Activated CD4-positive, alpha-beta T cell treated with anti-CD3 and anti-CD28 coated beads for 1 hour (primary cell): ENCODE data around the gene TAF9.
"Not testable (repeated sequence)": the region's sequence is repeated elsewhere in the genome, so short reads cannot be mapped to it uniquely, and the experiment has no call there.

Experiments
- DNase-seq: peaks from one replicate; pipeline ENCODE4 v3.0.0-alpha.2; 2020

Gene TAF9

DNA sequence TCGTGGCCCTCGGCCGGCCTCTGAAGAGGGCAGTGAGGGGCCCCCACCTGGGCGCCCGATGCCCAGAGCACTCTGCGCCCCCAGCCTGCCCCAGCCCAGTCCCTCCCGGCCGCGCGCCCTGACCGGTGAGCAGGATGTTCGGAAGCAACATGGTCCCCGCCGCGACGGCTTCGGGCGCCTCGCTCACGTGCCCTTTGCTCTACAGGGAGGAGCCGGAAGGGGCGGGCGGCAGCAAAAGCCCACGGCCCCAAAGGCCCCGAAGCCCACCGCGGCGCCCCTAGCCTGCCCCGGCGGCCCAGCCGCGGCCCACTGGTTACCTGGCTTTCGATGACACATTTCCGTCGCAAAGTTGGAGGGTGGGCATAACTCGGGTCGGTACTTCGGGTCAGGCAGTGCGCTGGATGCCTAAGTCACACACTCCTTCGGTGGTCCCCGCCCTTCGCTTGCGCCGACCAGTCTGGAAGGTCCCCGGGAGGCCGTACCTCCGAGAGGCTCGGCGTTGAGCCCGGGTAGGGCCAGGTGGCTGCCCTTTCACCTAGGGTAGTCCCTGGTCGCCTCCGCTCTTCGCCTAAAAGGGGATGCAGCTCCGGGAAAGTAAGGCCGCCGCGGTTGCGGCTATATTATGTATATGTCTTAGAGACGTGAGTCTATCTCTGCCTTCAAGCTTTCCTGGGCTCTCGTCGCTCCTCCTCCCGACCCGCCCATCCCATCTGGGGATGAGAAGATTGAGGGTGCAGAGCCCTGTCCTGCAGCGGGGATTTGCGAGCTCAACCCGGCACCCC, at the start of gene TAF9, which contains the start of the genes AK6 and RAD17:
TAF9 (minus strand) TSS at position 181 of the 782 bp plus-strand sequence. CDS start 3,783 bp downstream, outside the sequence.
AK6 (minus strand) TSS at position 181 of the 782 bp plus-strand sequence; CDS start at position 151, 30 bp downstream.
RAD17 (plus strand) TSS at position 479 of the 782 bp plus-strand sequence. CDS start 2,391 bp downstream, outside the sequence.
- peak; percentile 84 for DNase-seq

- no peak for DNase-seq
Measured at GRCh38 chr5:69418554-69418953, 49.2 kb upstream of the TAF9 start.

DNA sequence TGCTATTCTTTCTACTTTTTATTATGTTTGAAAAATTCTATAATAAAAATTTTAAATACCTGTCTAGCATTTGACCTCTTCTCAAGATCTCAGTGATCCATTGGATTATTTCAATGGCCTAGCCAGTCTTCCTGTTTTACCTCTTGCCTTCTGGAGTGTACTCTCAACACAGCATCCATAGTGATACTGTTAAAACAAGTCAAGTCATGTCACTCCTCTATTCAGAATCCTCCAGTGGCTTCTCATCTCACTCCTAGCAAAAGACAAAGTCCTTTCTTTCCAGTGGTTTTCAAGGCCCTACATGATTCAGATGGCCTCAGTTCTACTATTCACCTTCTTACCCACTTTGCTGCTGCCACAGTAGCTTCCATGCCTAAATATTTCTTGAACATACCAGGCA, 47.4 kb upstream of the TAF9 start:
- no peak for DNase-seq

DNA sequence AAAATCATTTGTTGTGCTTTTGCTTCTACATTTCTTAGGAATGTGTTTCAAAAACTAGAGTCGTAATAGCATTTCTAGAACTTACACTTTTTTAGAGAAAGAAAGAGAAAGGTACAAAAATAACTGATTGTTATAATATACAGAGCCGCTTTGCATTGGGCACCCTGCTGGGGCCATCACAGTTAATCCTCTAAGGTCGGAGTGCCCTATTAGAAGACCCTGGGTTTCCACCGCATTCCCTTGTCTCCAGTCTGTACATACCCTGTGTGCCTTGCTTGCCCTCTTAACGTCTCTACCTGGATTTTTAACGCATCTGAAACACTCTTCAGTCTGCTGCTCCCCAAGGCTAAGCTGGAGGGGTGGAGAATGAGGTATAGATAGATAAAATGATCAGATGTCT, 46.9 kb upstream of the TAF9 start:
- DNase-seq, result no peak

DNA sequence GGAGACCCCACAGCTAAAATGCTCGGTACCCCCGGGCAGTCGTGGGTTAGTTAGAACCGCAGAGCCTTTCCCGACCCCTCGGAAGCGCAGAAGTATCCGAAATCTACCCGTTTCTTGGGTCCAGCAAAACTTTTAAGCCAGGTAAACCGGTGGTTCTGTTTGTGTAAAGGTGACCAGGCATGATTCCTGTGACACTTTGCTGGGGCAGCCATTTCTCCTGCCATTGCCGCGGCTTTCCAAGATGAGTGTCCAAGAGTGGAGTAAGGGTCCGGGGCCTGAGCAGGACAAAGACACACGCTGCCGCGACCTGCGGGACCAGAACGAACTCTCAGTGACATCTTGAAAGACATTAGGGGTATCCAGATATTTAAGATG, 46.3 kb upstream of the TAF9 start:
- DNase-seq, result no peak

DNA sequence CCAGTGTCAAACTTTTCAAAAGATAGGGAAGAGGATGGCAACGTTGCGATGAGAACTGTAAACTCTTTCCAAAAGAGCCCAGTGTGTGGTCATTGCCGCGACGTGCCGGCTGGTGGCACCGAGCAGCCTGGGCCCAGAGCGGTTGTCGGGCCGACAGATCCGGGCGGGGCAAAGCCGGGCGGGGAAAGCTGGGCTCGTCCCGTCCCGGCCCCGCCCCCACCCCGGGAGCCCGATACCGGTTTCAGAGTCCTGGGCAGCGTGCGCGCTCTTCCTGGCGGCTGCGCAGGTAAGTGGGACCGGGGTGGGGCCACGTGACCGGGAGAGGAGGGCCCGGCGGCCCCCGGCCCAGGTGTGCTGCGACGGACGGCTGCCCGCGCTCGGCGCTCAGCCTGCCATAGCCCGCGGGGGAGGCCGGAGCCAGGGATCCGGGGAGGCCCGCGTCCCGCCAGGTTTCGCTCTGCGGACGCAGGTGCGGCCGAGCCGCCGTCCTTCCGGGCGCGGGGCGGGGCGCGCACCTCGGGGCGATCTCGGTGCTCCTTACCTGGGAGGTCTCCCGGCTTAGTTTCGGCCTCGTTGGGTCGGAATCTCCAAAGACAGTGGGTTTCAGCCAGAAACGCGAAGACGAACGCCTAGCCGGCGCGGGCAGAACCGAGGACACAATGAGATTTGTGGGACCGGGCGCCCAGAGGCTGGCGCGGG, 45.7 kb upstream of the TAF9 start, which contains the start of gene MARVELD2:
MARVELD2 (plus strand) TSS at position 232 of the 699 bp plus-strand sequence. CDS start 4,270 bp downstream, outside the sequence.
- peak; percentile 30 for DNase-seq

GRCh38 chr5:69404659-69405330, 35.5 kb upstream of the TAF9 start:
- DNase-seq, result no peak

GRCh38 chr5:69378376-69378775, 9.1 kb upstream of the TAF9 start:
- DNase-seq, result no peak

DNA sequence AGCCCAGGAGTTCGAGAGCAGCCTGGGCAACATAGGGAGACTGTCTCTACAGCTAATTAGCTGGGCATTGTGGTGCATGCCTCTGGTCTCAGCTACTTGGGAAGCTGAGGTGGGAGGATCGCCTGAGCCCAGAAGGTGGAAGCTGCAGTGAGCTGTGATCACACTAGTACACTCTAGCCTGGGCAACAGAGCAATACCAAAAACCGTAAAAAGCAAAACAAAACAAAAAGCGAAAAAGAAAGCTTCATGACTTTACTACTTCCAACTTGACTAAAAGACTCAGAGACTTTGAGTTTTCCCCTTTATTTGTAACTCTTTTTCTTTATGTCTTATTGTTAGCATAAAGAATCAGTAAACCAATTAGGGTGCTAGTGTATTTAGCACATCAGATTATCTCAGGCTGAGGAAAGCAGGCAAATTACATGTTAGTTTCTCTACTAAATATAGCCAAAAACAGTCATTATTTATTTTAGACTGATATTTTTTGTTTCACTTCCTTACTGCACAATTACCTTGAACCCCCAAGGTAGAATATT, 5.7 kb upstream of the TAF9 start:
- no peak for DNase-seq

DNA sequence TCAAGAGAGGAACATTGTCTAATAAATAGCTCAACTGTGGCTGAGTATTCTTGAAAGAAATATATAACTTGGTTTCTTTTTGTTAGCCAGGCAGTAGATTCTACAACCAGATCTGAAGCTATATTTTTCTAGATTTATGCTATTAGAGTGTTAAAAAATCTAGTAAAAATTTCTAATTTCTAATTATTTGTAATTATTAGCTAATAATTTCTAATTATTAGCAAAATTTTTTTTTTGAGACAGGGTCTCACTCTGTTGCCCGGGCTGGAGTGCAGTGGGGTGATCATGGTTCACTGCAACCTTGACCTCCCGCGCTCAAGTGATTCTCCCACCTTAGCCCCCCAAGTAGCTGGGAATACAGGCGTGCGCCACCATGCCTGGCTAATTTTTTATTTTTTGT, 3.1 kb upstream of the TAF9 start:
- no peak for DNase-seq

DNA sequence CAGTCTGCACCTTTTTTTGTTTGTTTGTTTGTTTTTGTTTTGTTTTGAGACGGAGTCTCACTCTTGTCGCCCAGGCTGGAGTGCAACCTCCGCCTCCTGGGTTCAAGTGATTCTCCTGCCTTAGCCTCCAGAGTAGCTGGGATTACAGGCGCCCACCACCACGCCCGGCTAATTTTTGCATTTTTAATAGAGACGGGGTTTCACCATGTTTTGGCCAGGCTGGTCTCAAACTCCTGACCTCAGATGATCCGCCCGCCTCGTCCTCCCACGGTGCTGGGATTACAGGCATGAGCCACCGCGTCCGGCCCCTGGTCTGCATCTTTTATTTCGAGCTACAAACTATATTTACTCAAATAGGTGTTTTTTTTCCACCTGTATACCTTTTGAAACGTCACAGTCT, 1.0 kb upstream of the TAF9 start:
- DNase-seq, result not testable (repeated sequence)

- no peak for DNase-seq
Measured at GRCh38 chr5:69368458-69369339, 621 bp downstream of the TAF9 start.

GRCh38 chr5:69367697-69368279, 1.5 kb downstream of the TAF9 start:
- no peak for DNase-seq

DNA sequence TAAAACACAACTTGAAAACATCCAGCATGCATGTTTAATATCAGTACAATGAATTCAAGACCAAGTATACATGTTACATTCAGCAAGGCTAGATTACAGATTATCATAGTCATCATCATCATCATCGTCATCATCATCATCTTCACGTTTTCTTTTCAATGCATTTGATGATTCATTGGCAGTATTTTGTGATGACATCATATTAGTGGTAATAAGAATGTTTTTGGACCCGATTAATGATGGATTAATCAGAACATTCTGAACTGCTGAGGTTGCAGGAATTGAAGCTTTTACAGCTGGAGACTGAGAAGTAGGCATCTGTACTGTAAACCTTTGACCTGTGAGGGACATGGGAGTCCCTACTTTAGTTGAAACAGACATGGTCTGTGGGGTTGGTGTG, 4.5 kb downstream of the TAF9 start:
- DNase-seq, result no peak

GRCh38 chr5:69364414-69364813, 4.9 kb downstream of the TAF9 start:
- no peak for DNase-seq

- DNase-seq, result no peak
Measured at GRCh38 chr5:69360442-69360841, 8.9 kb downstream of the TAF9 start.

DNA sequence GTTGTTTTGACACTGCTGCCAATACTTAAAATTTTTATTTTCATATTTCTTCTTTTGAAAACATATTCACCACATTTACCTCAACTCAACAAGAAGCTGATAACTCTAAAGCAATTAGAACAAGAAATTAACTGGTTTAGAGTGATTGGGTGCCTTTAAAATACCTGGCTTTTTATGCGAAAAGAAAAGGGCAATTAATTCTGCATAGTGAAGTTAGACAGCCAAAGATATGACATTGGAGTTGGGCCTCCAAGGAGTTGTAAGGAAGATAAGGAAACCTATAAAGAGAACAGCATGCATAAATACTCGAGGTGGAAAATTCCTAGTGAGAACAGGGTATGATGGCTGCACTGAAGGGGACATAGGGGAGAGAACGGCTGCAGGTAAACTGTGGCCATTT, 9.6 kb downstream of the TAF9 start:
- no peak for DNase-seq

GRCh38 chr5:69350664-69351063, 18.7 kb downstream of the TAF9 start:
- no peak for DNase-seq

- no peak for DNase-seq
Measured at GRCh38 chr5:69343083-69343482, 26.2 kb downstream of the TAF9 start.

GRCh38 chr5:69341520-69342161, 27.7 kb downstream of the TAF9 start:
- DNase-seq, result no peak

- DNase-seq, result no peak
Measured at GRCh38 chr5:69335341-69335935, 33.9 kb downstream of the TAF9 start.
